Lung (tissue), 12 donors: ENCODE data around the gene TANC1. TPM values are rescaled to one million over a fixed set of nuclear protein-coding genes. Genes with fewer than 3 reads are reported as not detected.

Experiments
- ATAC-seq: fragments of 200-7000 bp; cut with Tn5 transposase; one replicate; pipeline ENCODE4 v1.9.1; 2020; ENCODE audit warnings: moderate number of reproducible peaks; ENCODE audit not compliant: insufficient read depth, low FRiP score
- DNase-seq, 3 donors: peaks; one replicate each; pipeline ENCODE4 v3.0.0-alpha.2; 2013 to 2017
- H3K27ac ChIP-seq, 2 donors: one replicate each; pipeline ENCODE4 v1.5.1; 2013; ENCODE audit warnings: mild to moderate bottlenecking in 2 of 2, moderate library complexity in 2 of 2, control low read depth in 1 of 2, inconsistent platforms in 1 of 2, low read depth in 1 of 2, low read length in 1 of 2
- H3K27me3 ChIP-seq, 3 donors: one replicate each; pipeline ENCODE4 v1.5.1; 2013; ENCODE audit warnings: low read length in 2 of 3; ENCODE audit not compliant: control insufficient read depth in 3 of 3, insufficient read depth in 3 of 3
- H3K36me3 ChIP-seq, 4 donors: one replicate each; pipeline ENCODE4 v1.5.1; 2013; ENCODE audit warnings: low read length in 4 of 4, mild to moderate bottlenecking in 1 of 4, moderate library complexity in 1 of 4; ENCODE audit not compliant: control insufficient read depth in 4 of 4, insufficient read depth in 4 of 4
- H3K4me1 ChIP-seq, 5 donors: one replicate each; pipeline ENCODE4 v1.5.1; 2013; ENCODE audit warnings: low read length in 5 of 5, mild to moderate bottlenecking in 2 of 5, moderate library complexity in 1 of 5; ENCODE audit not compliant: control insufficient read depth in 5 of 5, insufficient read depth in 5 of 5
- H3K4me3 ChIP-seq: one replicate; pipeline ENCODE4 v1.5.1; 2013; ENCODE audit warnings: mild to moderate bottlenecking, control low read depth, moderate library complexity
- H3K9ac ChIP-seq, 2 donors: one replicate each; pipeline ENCODE4 v1.5.1; 2013; ENCODE audit warnings: low read length in 2 of 2, control low read depth in 1 of 2; ENCODE audit not compliant: insufficient read depth in 1 of 2
- H3K9me3 ChIP-seq, 4 donors: one replicate each; pipeline ENCODE4 v1.5.1; 2013; ENCODE audit warnings: low read length in 3 of 4, mild to moderate bottlenecking in 1 of 4, moderate library complexity in 1 of 4; ENCODE audit not compliant: control insufficient read depth in 4 of 4, insufficient read depth in 3 of 4
- CTCF ChIP-seq: IDR thresholded peaks from 2 replicates; pipeline ENCODE4 v1.5.1; 2012; ENCODE audit warnings: mild to moderate bottlenecking; ENCODE audit errors: control extremely low read depth, extremely low read depth
- WGBS, 2 donors: extraction: QIAGEN DNeasy Blood & Tissue Kit; methylation state at CpG; one replicate each; pipeline ENCODE4 v1.1.7; 2013; 5-methylcytosine and 5-hydroxymethylcytosine counted together
- polyA plus RNA-seq, 2 donors: library from polyadenylated mRNA; stranded (reverse); fragments of 200-250 nt; gene quantifications; one replicate each; pipeline ENCODE4 v1.2.1, GENCODE V29; 2013
- total RNA-seq, 2 donors: library from RNA; depleted of rRNA in 1 of 2; stranded (reverse); fragments of >200 nt in 1 of 2; gene quantifications; one replicate each; pipeline ENCODE4 v1.2.1, GENCODE V29; 2014 to 2021
- donor health status: control.
- donor health status: control.
- donor health status: Bipolar disorder and iron deficiency.
- donor health status: healthy.
- donor health status: DM: yes; HTN: yes; CAD: no.

The TANC1 gene
- total and polyA plus RNA-seq, 4 donors: 14.3 to 99.5 (median 37.3) TPM

- Histone ChIP-seq H3K9ac (no peak overlapping the region), H3K4me1 (peaks cover 7 to 22% (median 12%) of the 10 kb centered on the region in 5 donors), H3K27me3 (no peaks in the 10 kb centered on the region), H3K36me3 (peaks cover 1 to 21% (median 16%) of the 10 kb centered on the region in 4 donors), H3K9me3 (peaks cover 0 to 5% (median 1%) of the 10 kb centered on the region in 4 donors), H3K27ac (peak overlapping the region; percentile 64 to 91), H3K4me3 (no peak overlapping the region)
- TF ChIP-seq CTCF: no peak
- ATAC-seq (no peak), DNase-seq (peak; percentile 56 to 78 (median 76))
- 81 to 87% methylated on average over 4 of the region's 4 CpGs for WGBS, 2 donors
These were observed 196.6 kb downstream of the TANC1 start for GRCh38 chr2:159165048-159165447.

GRCh38 chr2:159168707-159169106 is 200.3 kb downstream of the TANC1 start:
- no peak for DNase-seq
- Histone ChIP-seq H3K9me3 (peaks cover 0 to 5% (median 2%) of the 10 kb centered on the region in 4 donors), H3K27ac (no peak overlapping the region), H3K36me3 (peaks cover 5 to 31% (median 23%) of the 10 kb centered on the region in 4 donors), H3K27me3 (no peaks in the 10 kb centered on the region), H3K4me1 (peaks cover 5 to 30% (median 12%) of the 10 kb centered on the region in 5 donors), H3K4me3 (no peak overlapping the region), H3K9ac (no peak overlapping the region)
- 87 to 92% methylated on average over 1 of the region's 1 CpG for WGBS, 2 donors
- TF ChIP-seq CTCF: no peak
- no peak for ATAC-seq

DNA sequence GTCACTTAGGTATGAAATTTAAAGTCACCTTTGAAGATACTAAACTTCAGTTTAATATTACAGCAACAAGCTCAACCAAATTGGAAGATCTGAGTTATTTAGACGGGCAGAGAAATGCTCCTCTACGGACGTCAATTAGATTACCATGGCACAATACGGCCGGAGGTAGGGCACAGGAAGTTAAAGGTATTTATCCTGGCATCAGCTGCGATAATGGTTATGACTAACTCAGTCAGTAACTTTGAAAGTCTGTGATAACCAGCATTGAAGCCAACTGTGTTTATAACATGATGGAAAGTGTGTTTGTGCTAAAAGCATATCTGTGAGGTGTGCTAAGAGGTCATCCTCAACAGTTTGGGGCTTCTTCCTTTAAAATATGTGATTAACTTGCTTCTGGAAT is 200.7 kb downstream of the TANC1 start:
- Histone ChIP-seq H3K36me3 (peaks cover 5 to 29% (median 23%) of the 10 kb centered on the region in 4 donors), H3K9me3 (peaks cover 0 to 5% (median 2%) of the 10 kb centered on the region in 4 donors), H3K27ac (no peak overlapping the region), H3K4me3 (no peak overlapping the region), H3K4me1 (peaks cover 4 to 25% (median 12%) of the 10 kb centered on the region in 5 donors), H3K27me3 (no peaks in the 10 kb centered on the region), H3K9ac (no peak overlapping the region)
- WGBS, 2 donors: 83 to 91% methylated on average over 6 of the region's 6 CpGs
- TF ChIP-seq CTCF: no peak
- no peak for ATAC-seq
- DNase-seq: no peak

DNA sequence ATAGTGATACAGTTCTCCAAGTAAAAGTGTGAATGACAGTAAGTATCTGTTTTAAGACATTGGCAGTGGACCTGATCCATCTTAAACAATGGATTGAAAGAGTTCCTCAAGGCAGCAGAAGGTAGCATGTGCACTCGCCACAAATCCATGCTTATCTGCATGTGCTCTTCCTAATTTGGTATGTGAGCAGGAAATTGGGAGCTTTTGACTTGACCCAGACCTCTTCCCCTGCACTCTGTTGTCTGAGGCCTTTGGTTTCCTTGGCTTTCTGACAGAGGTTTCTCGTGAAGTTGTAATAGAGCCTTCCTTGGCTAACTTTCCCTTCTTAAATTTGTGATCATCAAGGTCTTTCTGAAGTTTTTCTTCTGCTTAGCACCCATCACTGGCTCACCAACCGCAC is 204.0 kb downstream of the TANC1 start:
- no peak overlapping the region for H3K9ac ChIP-seq
- H3K4me1 ChIP-seq: peaks cover 0 to 10% (median 5%) of the 10 kb centered on the region in 5 donors
- peaks cover 0 to 2% (median 0%) of the 10 kb centered on the region in 4 donors for H3K9me3 ChIP-seq
- H3K27ac ChIP-seq: no peak overlapping the region
- no peaks in the 10 kb centered on the region for H3K27me3 ChIP-seq
- ATAC-seq (no peak), DNase-seq (no peak)
- 74 to 82% methylated on average over 3 of the region's 3 CpGs for WGBS, 2 donors
- TF ChIP-seq CTCF: no peak
- no peak overlapping the region for H3K4me3 ChIP-seq
- H3K36me3 ChIP-seq: peaks cover 8 to 38% (median 30%) of the 10 kb centered on the region in 4 donors
